Mesendoderm (in vitro differentiated cells): ENCODE measurements around the gene GABBR2.

ENCODE experiments used
- DNase-seq: peaks from one replicate; pipeline ENCODE4 v3.0.0; 2013
- H2AK5ac ChIP-seq: 2 replicates; pipeline ENCODE4 v1.6.1; 2013; ENCODE audit warnings: low read length, inconsistent platforms
- H2BK120ac ChIP-seq: 2 replicates; pipeline ENCODE4 v1.6.1; 2013; ENCODE audit warnings: low read depth, mild to moderate bottlenecking, low read length, moderate library complexity, mixed read lengths
- H2BK15ac ChIP-seq: replicated peaks from 2 replicates; pipeline ENCODE4 v1.6.1; 2013; ENCODE audit warnings: low read depth, mild to moderate bottlenecking, moderate library complexity
- H2BK5ac ChIP-seq: 2 replicates; pipeline ENCODE4 v1.6.1; 2013; ENCODE audit warnings: low read length, inconsistent platforms
- H3K18ac ChIP-seq: 2 replicates; pipeline ENCODE4 v1.6.1; 2013; ENCODE audit warnings: mild to moderate bottlenecking, low read length, mixed read lengths
- H3K23ac ChIP-seq: one replicate; pipeline ENCODE4 v1.6.1; 2013; ENCODE audit warnings: low read length
- H3K27ac ChIP-seq: 2 replicates; pipeline ENCODE4 v1.5.1; 2013; ENCODE audit warnings: low read depth, mild to moderate bottlenecking, inconsistent platforms, low read length, moderate library complexity
- H3K27me3 ChIP-seq: 2 replicates; pipeline ENCODE4 v1.6.1; 2013; ENCODE audit warnings: low read length, control low read depth, mild to moderate bottlenecking, inconsistent platforms; ENCODE audit not compliant: insufficient read depth, poor library complexity
- H3K36me3 ChIP-seq: 2 replicates; pipeline ENCODE4 v1.6.1; 2013; ENCODE audit warnings: low read length, inconsistent platforms; ENCODE audit not compliant: control insufficient read depth, insufficient read depth
- H3K4ac ChIP-seq: one replicate; pipeline ENCODE4 v1.6.1; 2013; ENCODE audit warnings: low read depth, mild to moderate bottlenecking, low read length, moderate library complexity
- H3K4me1 ChIP-seq: 2 replicates; pipeline ENCODE4 v1.6.1; 2013; ENCODE audit warnings: low read depth, low read length, inconsistent platforms; ENCODE audit not compliant: control insufficient read depth
- H3K4me2 ChIP-seq: 2 replicates; pipeline ENCODE4 v1.6.1; 2013; ENCODE audit warnings: low read length
- H3K4me3 ChIP-seq: 2 replicates; pipeline ENCODE4 v1.5.1; 2013; ENCODE audit warnings: mild to moderate bottlenecking, low read length
- H3K56ac ChIP-seq: one replicate; pipeline ENCODE4 v1.6.1; 2013; ENCODE audit warnings: low read length
- H3K79me1 ChIP-seq: 2 replicates; pipeline ENCODE4 v1.6.1; 2013; ENCODE audit warnings: low read length, inconsistent platforms
- H3K79me2 ChIP-seq: 2 replicates; pipeline ENCODE4 v1.6.1; 2013; ENCODE audit warnings: mild to moderate bottlenecking, low read length; ENCODE audit not compliant: control insufficient read depth, insufficient read depth
- H3K9ac ChIP-seq: 2 replicates; pipeline ENCODE4 v1.6.1; 2013; ENCODE audit warnings: low read length, inconsistent platforms
- H4K5ac ChIP-seq: one replicate; pipeline ENCODE4 v1.6.1; 2013; ENCODE audit warnings: low read length
- H4K8ac ChIP-seq: one replicate; pipeline ENCODE4 v1.6.1; 2013; ENCODE audit warnings: low read depth, mild to moderate bottlenecking, control low read depth, low read length, moderate library complexity
- WGBS: extraction: QIAGEN DNeasy Blood & Tissue Kit; methylation state at CpG from one replicate; pipeline ENCODE4 v1.1.7; 2013; ENCODE audit warnings: low lambda C conversion rate, missing lambda C conversion rate; ENCODE audit not compliant: insufficient coverage; ENCODE audit errors: extremely low coverage; 5-methylcytosine and 5-hydroxymethylcytosine counted together

The GABBR2 gene

GRCh38 chr9:98599566-98600216 is 109.0 kb downstream of the GABBR2 start:
- WGBS = no CpG with 5 or more reads among the region's 8 CpGs

GRCh38 chr9:98598861-98599260 is 109.9 kb downstream of the GABBR2 start:
- no peak overlapping the region for H4K8ac ChIP-seq
- H4K5ac ChIP-seq = no peak overlapping the region
- H3K27me3 ChIP-seq = no peaks in the 10 kb centered on the region
- no peak overlapping the region for H2BK15ac ChIP-seq
- no peak overlapping the region for H3K4me3 ChIP-seq
- no peak overlapping the region for H3K9ac ChIP-seq
- no peak overlapping the region for H3K4me2 ChIP-seq
- no peaks in the 10 kb centered on the region for H3K79me2 ChIP-seq
- WGBS = no CpG with 5 or more reads among the region's 2 CpGs
- H3K23ac ChIP-seq = no peak overlapping the region
- no peak for DNase-seq
- H2BK5ac ChIP-seq = no peak overlapping the region
- no peak overlapping the region for H2AK5ac ChIP-seq
- H3K4ac ChIP-seq = no peak overlapping the region
- no peaks in the 10 kb centered on the region for H3K4me1 ChIP-seq
- no peak overlapping the region for H2BK120ac ChIP-seq
- no peak overlapping the region for H3K18ac ChIP-seq
- no peaks in the 10 kb centered on the region for H3K36me3 ChIP-seq
- no peaks in the 10 kb centered on the region for H3K79me1 ChIP-seq
- H3K56ac ChIP-seq = no peak overlapping the region
- H3K27ac ChIP-seq = no peak overlapping the region

More at GRCh38 chr9:98599566-98600216, 109.0 kb downstream of the GABBR2 start:
- no peaks in the 10 kb centered on the region for H3K4me1 ChIP-seq
- H4K8ac ChIP-seq = no peak overlapping the region
- H2AK5ac ChIP-seq = no peak overlapping the region
- no peak overlapping the region for H3K27ac ChIP-seq
- no peak overlapping the region for H3K18ac ChIP-seq
- H3K9ac ChIP-seq = no peak overlapping the region
- H3K4me3 ChIP-seq = no peak overlapping the region
- DNase-seq = no peak
- H3K4me2 ChIP-seq = no peak overlapping the region
- H3K23ac ChIP-seq = no peak overlapping the region
- no peak overlapping the region for H3K4ac ChIP-seq
- H3K56ac ChIP-seq = no peak overlapping the region
- H3K79me2 ChIP-seq = no peaks in the 10 kb centered on the region
- no peak overlapping the region for H2BK5ac ChIP-seq
- no peak overlapping the region for H2BK120ac ChIP-seq
- no peaks in the 10 kb centered on the region for H3K36me3 ChIP-seq
- no peaks in the 10 kb centered on the region for H3K79me1 ChIP-seq
- H4K5ac ChIP-seq = no peak overlapping the region
- H3K27me3 ChIP-seq = no peaks in the 10 kb centered on the region
- no peak overlapping the region for H2BK15ac ChIP-seq

DNA sequence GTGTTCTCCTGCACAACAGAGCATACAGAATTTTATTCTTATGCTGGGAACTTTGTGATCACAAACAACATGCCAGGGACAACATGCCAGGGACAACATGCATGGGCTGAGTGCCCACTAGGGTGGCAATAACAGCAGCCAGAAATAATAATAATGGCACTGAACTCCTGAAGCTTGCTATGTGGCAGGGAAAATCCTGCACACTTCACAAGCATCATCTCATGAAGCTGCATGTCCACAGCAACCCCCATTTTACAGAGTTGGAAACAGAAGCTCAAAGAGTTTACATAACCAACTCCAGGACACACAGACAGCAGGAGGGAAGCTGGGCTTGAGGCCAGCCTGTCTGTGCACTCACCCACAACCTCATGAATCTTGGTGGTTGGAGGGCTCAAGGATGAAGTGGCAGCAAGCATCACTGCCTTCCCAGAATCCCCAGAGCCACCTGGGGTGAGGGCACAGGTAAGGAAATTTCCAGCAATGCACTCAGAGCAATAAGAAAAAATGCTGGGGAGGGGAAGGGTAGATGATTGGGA is 111.4 kb downstream of the GABBR2 start:
- H2BK15ac ChIP-seq = no peak overlapping the region
- no peak overlapping the region for H3K4me2 ChIP-seq
- no peaks in the 10 kb centered on the region for H3K36me3 ChIP-seq
- H4K8ac ChIP-seq = no peak overlapping the region
- no peak overlapping the region for H3K18ac ChIP-seq
- no peak overlapping the region for H3K9ac ChIP-seq
- H3K27me3 ChIP-seq = no peaks in the 10 kb centered on the region
- H2BK5ac ChIP-seq = no peak overlapping the region
- H3K27ac ChIP-seq = no peak overlapping the region
- no peak overlapping the region for H2BK120ac ChIP-seq
- no peak overlapping the region for H3K23ac ChIP-seq
- no peak overlapping the region for H2AK5ac ChIP-seq
- no peak overlapping the region for H4K5ac ChIP-seq
- no peaks in the 10 kb centered on the region for H3K79me2 ChIP-seq
- H3K79me1 ChIP-seq = no peaks in the 10 kb centered on the region
- DNase-seq = no peak
- H3K56ac ChIP-seq = no peak overlapping the region
- no peak overlapping the region for H3K4ac ChIP-seq
- H3K4me3 ChIP-seq = no peak overlapping the region
- H3K4me1 ChIP-seq = no peaks in the 10 kb centered on the region

GRCh38 chr9:98596486-98596885 is 112.2 kb downstream of the GABBR2 start:
- H3K4me2 ChIP-seq = no peak overlapping the region
- no peaks in the 10 kb centered on the region for H3K79me1 ChIP-seq
- no peak overlapping the region for H3K23ac ChIP-seq
- no peak overlapping the region for H3K56ac ChIP-seq
- no peak overlapping the region for H2BK120ac ChIP-seq
- H3K4me3 ChIP-seq = no peak overlapping the region
- no peaks in the 10 kb centered on the region for H3K36me3 ChIP-seq
- H4K8ac ChIP-seq = no peak overlapping the region
- H2AK5ac ChIP-seq = no peak overlapping the region
- no peak overlapping the region for H2BK5ac ChIP-seq
- no peaks in the 10 kb centered on the region for H3K4me1 ChIP-seq
- H3K4ac ChIP-seq = no peak overlapping the region
- no peak overlapping the region for H3K18ac ChIP-seq
- no peak overlapping the region for H2BK15ac ChIP-seq
- H3K79me2 ChIP-seq = no peaks in the 10 kb centered on the region
- no peak overlapping the region for H3K27ac ChIP-seq
- peak; percentile 11 for DNase-seq
- H3K9ac ChIP-seq = no peak overlapping the region
- no CpG with 5 or more reads among the region's 7 CpGs for WGBS
- no peaks in the 10 kb centered on the region for H3K27me3 ChIP-seq
- H4K5ac ChIP-seq = no peak overlapping the region

GRCh38 chr9:98594546-98595160 is 114.1 kb downstream of the GABBR2 start:
- Histone ChIP-seq H2BK15ac (no peak overlapping the region), H3K79me1 (no peaks in the 10 kb centered on the region), H3K4me1 (no peaks in the 10 kb centered on the region), H2BK120ac (no peak overlapping the region), H3K27me3 (no peaks in the 10 kb centered on the region), H4K8ac (no peak overlapping the region), H3K56ac (no peak overlapping the region), H3K36me3 (no peaks in the 10 kb centered on the region), H3K18ac (no peak overlapping the region), H3K27ac (no peak overlapping the region), H3K4me3 (no peak overlapping the region), H4K5ac (no peak overlapping the region), H3K23ac (no peak overlapping the region), H3K9ac (no peak overlapping the region), H3K4ac (no peak overlapping the region), H2BK5ac (no peak overlapping the region), H3K79me2 (no peaks in the 10 kb centered on the region), H3K4me2 (no peak overlapping the region), H2AK5ac (no peak overlapping the region)
- no CpG with 5 or more reads among the region's 11 CpGs for WGBS
- DNase-seq = no peak
